Natural killer cell (primary cell): ENCODE results near the gene CREB5. TPM values are rescaled to one million over a fixed set of nuclear protein-coding genes. Genes with fewer than 3 reads are reported as not detected.

Experiments
- ATAC-seq, 3 donors: fragments of 150-1000 bp in 2 of 3; fragments of 200-7000 bp in 1 of 3; cut with Tn5 transposase; 1 replicate in 1 of 3; 2 replicates in 2 of 3; pipeline ENCODE4 v1.10.0; 2021; ENCODE audit warnings: mild to moderate bottlenecking in 2 of 3, moderate library complexity in 2 of 3
- DNase-seq, 2 donors: peaks; one replicate each; pipeline versions ENCODE4 v3.0.0 to v3.0.0-alpha.2; 2013 to 2021; ENCODE audit warnings: mixed read lengths in 1 of 2
- H3K27ac ChIP-seq: one replicate; pipeline ENCODE4 v1.5.1; 2013; ENCODE audit warnings: mild to moderate bottlenecking, low read length
- H3K27me3 ChIP-seq: one replicate; pipeline ENCODE4 v1.6.1; 2013; ENCODE audit warnings: low read length; ENCODE audit not compliant: control insufficient read depth, insufficient read depth
- H3K36me3 ChIP-seq: one replicate; pipeline ENCODE4 v1.6.1; 2013; ENCODE audit warnings: low read length; ENCODE audit not compliant: control insufficient read depth, insufficient read depth
- H3K4me1 ChIP-seq: one replicate; pipeline ENCODE4 v1.6.1; 2013; ENCODE audit warnings: low read length; ENCODE audit not compliant: control insufficient read depth, insufficient read depth
- H3K4me3 ChIP-seq: one replicate; pipeline ENCODE4 v1.5.1; 2013; ENCODE audit warnings: low read length
- H3K9me3 ChIP-seq: one replicate; pipeline ENCODE4 v1.6.1; 2013; ENCODE audit warnings: low read length; ENCODE audit not compliant: control insufficient read depth, insufficient read depth
- H3K27ac Mint-ChIP-seq, 2 donors: one replicate each; pipeline ENCODE4 v1.8.0; 2022; ENCODE audit warnings: mild to moderate bottlenecking in 2 of 2, mixed read lengths in 2 of 2, moderate library complexity in 1 of 2
- H3K27me3 Mint-ChIP-seq, 2 donors: one replicate each; pipeline ENCODE4 v1.8.0; 2022; ENCODE audit warnings: low read depth in 2 of 2, mixed read lengths in 2 of 2
- H3K36me3 Mint-ChIP-seq: one replicate; pipeline ENCODE4 v1.8.0; 2022; ENCODE audit warnings: mixed read lengths
- H3K4me1 Mint-ChIP-seq, 2 donors: one replicate each; pipeline ENCODE4 v1.8.0; 2022; ENCODE audit warnings: mixed read lengths in 2 of 2
- H3K4me3 Mint-ChIP-seq: one replicate; pipeline ENCODE4 v1.8.0; 2022; ENCODE audit warnings: mild to moderate bottlenecking, moderate library complexity, mixed read lengths
- H3K9me3 Mint-ChIP-seq, 2 donors: one replicate each; pipeline ENCODE4 v1.8.0; 2022; ENCODE audit warnings: mixed read lengths in 2 of 2
- CTCF ChIP-seq: fragments of 200-600 bp; IDR thresholded peaks from one replicate; pipeline ENCODE4 v1.8.0; 2022; ENCODE audit warnings: antibody characterized with exemption
- WGBS: methylation state at CpG from one replicate; pipeline ENCODE4 v1.1.7; 2013; ENCODE audit warnings: missing lambda C conversion rate; ENCODE audit not compliant: insufficient coverage; 5-methylcytosine and 5-hydroxymethylcytosine counted together
- intact Hi-C: fragments of 100-400 bp; cut with micrococcal nuclease; formaldehyde crosslinking; loops from one replicate; pipeline ENCODE4 v1.14.2; 2022
- total RNA-seq, 4 donors: library from RNA; stranded (reverse); fragments of 120-200 nt in 1 of 4; gene quantifications; one replicate each; pipeline versions ENCODE4 v1.2.3 to v1.2.4, GENCODE V29; 2013 to 2022

Gene CREB5
- total RNA-seq, 3 donors from 2014 or later (not counting 1 experiment from before 2014, with no cell fraction given): 0.52 to 7.0 (median 0.89) TPM

- Mint-ChIP-seq H3K36me3 (no peaks in the 10 kb centered on the region), H3K4me1 (no peaks in the 10 kb centered on the region), H3K4me3 (no peak overlapping the region), H3K9me3 (no peaks in the 10 kb centered on the region), H3K27me3 (peaks cover 6 to 24% of the 10 kb centered on the region in 2 donors), H3K27ac (no peak overlapping the region)
- ATAC-seq (no peak), DNase-seq (no peak)
- H3K27ac ChIP-seq: no peak overlapping the region
- H3K36me3 ChIP-seq: no peaks in the 10 kb centered on the region
- intact Hi-C loops: no loop called here
- H3K27me3 ChIP-seq: no peaks in the 10 kb centered on the region
- TF ChIP-seq CTCF: no peak
- no peaks in the 10 kb centered on the region for H3K9me3 ChIP-seq
- WGBS: 86% methylated on average over 3 of the region's 3 CpGs
- H3K4me3 ChIP-seq: no peak overlapping the region
- H3K4me1 ChIP-seq: no peaks in the 10 kb centered on the region
These were observed 326.8 kb downstream of the CREB5 start for GRCh38 chr7:28739128-28739527.

GRCh38 chr7:28739826-28740225 is 327.5 kb downstream of the CREB5 start:
- no peaks in the 10 kb centered on the region for H3K27me3 ChIP-seq
- no peaks in the 10 kb centered on the region for H3K36me3 ChIP-seq
- intact Hi-C loops: no loop called here
- H3K27ac Mint-ChIP-seq: no peak overlapping the region
- no peaks in the 10 kb centered on the region for H3K4me1 ChIP-seq
- H3K27ac ChIP-seq: no peak overlapping the region
- no peak overlapping the region for H3K4me3 Mint-ChIP-seq
- ATAC-seq: no peak
- H3K9me3 Mint-ChIP-seq: no peaks in the 10 kb centered on the region
- no peaks in the 10 kb centered on the region for H3K9me3 ChIP-seq
- H3K4me1 Mint-ChIP-seq: no peaks in the 10 kb centered on the region
- 91% methylated on average over 5 of the region's 5 CpGs for WGBS
- no peak for DNase-seq
- H3K27me3 Mint-ChIP-seq: peaks cover 6 to 24% of the 10 kb centered on the region in 2 donors
- no peak overlapping the region for H3K4me3 ChIP-seq
- H3K36me3 Mint-ChIP-seq: no peaks in the 10 kb centered on the region
- no peak for TF ChIP-seq CTCF

- WGBS: 74% methylated on average over 4 of the region's 4 CpGs
- Mint-ChIP-seq H3K27ac (no peak overlapping the region), H3K4me3 (no peak overlapping the region), H3K27me3 (peaks cover under 1 to 10% of the 10 kb centered on the region in 2 donors), H3K9me3 (no peaks in the 10 kb centered on the region), H3K4me1 (no peaks in the 10 kb centered on the region), H3K36me3 (no peaks in the 10 kb centered on the region)
- no peak overlapping the region for H3K27ac ChIP-seq
- intact Hi-C loops: no loop called here
- H3K36me3 ChIP-seq: no peaks in the 10 kb centered on the region
- no peaks in the 10 kb centered on the region for H3K9me3 ChIP-seq
- DNase-seq: no peak
- H3K27me3 ChIP-seq: no peaks in the 10 kb centered on the region
- H3K4me3 ChIP-seq: no peak overlapping the region
- H3K4me1 ChIP-seq: no peaks in the 10 kb centered on the region
- ATAC-seq: no peak
- TF ChIP-seq CTCF: no peak
These were observed 332.6 kb downstream of the CREB5 start for GRCh38 chr7:28744951-28745350.

GRCh38 chr7:28745351-28745750 is 333.0 kb downstream of the CREB5 start:
- H3K27ac ChIP-seq: no peak overlapping the region
- ATAC-seq (no peak), DNase-seq (no peak)
- no peak overlapping the region for H3K4me3 ChIP-seq
- 86% methylated on average over 3 of the region's 3 CpGs for WGBS
- H3K36me3 ChIP-seq: no peaks in the 10 kb centered on the region
- no peaks in the 10 kb centered on the region for H3K4me1 ChIP-seq
- TF ChIP-seq CTCF: no peak
- H3K27me3 Mint-ChIP-seq: peaks cover 0 to 6% of the 10 kb centered on the region in 2 donors
- no peak overlapping the region for H3K4me3 Mint-ChIP-seq
- H3K4me1 Mint-ChIP-seq: no peaks in the 10 kb centered on the region
- H3K36me3 Mint-ChIP-seq: no peaks in the 10 kb centered on the region
- H3K27me3 ChIP-seq: no peaks in the 10 kb centered on the region
- H3K27ac Mint-ChIP-seq: no peak overlapping the region
- intact Hi-C loops: no loop called here
- no peaks in the 10 kb centered on the region for H3K9me3 Mint-ChIP-seq
- H3K9me3 ChIP-seq: no peaks in the 10 kb centered on the region
